ENCODE measurements around the gene INO80D.
"Not testable (repeated sequence)": the region's sequence is repeated elsewhere in the genome, so short reads cannot be mapped to it uniquely, and the experiment has no call there.

The INO80D gene

DNA sequence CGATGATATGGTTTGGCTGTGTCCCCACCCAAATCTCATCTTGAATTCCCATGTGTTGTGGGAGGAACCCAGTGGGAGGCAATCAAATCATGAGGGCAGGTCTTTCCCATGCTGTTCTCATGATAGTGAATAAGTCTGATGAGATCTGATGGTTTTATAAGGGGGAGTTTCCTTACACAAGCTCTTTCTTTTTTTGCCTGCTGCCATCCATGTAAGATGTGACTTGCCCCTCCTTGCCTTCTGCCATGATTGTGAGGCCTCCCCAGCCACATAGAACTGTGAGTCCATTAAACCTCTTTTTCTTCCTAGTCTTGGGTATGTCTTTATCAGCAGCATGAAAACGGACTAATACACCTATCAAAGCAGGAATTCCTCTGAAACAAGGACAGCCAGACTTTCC lies 107.2 kb downstream of the INO80D start:
- DNase-seq (ENCODE audit: low read depth) = not testable (repeated sequence)

DNA sequence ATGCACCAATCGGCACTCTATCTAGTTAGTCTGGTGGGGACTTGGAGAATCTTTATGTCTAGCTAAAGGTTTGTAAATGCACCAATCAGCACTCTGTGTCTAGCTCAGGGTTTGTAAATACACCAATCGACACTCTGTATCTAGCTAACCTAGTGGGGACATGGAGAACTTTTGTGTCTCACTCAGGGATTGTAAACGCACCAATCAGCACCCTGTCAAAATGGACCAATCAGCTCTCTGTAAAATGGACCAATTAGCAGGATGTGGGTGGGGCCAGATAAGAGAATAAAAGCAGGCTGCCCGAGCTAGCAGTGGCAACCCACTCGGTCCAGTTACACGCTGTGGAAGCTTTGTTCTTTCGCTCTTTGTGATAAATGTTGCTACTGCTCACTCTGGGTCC lies 108.3 kb downstream of the INO80D start:
- not testable (repeated sequence) for DNase-seq (ENCODE audit: low read depth)

DNA sequence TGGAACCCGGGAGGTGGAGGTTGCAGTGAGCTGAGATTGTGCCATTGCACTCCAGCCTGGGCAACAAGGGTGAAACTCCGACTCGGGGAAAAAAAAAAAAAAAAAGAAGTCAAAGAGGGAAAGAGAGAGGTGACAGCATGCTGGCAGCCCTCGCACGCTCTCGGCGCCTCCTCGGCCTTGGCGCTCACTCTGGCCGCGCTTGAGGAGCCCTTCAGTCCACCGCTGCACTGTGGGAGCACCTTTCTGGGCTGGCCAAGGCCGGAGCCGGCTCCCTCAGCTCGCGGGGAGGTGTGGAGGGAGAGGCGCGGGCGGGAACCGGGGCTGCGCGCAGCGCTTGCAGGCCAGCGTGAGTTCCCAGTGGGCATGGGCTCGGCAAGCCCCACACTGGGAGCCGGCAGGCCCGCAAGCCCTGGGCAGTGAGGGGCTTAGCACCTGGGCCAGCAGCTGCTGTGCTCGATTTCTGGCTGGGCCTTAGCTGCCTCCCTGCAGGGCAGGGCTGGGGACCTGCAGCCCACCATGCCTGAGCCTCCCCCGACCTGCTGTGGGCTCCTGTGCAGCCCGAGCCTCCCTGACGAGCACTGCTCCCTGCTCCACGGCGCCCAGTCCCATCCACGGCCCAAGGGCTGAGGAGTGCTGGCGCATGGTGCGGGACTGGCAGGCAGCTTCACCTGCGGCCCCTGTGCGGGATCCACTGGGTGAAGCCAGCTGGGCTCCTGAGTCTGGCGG lies 108.9 kb downstream of the INO80D start:
- DNase-seq (ENCODE audit: low read depth) = not testable (repeated sequence)

DNA sequence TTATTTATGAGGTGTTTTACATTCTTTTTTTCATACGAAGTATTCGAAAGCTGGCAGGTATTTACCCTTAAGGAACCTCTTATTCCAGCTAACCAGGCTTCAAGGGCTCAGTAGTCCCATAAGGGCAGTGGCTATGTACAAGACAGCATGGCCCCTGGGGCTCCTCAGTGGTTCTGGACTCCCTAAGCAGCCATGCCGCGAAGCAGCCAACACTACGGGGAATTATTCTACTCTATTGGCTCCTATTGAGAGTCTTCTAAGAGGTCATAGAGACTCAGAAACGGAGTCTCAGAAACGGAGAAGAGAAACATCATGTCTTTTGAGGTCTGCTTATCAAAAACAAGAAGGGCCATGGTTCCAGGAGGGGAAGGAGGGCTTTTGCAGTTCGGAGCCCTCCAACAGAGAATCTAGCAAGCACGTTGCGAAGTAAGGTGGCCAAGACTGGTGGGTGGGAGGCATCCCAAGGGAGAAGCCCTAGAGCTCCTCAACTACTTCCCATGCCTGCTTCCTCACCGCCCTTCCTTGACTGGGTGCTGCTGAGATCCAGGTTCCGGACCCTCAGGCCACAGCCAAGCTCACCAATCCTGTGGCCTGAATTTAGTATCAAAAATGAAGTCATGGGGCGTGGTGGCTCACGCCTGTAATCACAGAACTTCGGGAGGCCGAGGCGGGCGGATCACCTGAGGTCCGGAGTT lies 109.7 kb downstream of the INO80D start:
- DNase-seq (ENCODE audit: low read depth) = no peak

- no peak for DNase-seq (ENCODE audit: low read depth)
These were observed 110.7 kb downstream of the INO80D start for GRCh38 chr2:205975082-205975949.

GRCh38 chr2:205972113-205972512 lies 113.9 kb downstream of the INO80D start:
- DNase-seq (ENCODE audit: low read depth) = no peak

GRCh38 chr2:205970348-205970747 lies 115.6 kb downstream of the INO80D start:
- DNase-seq (ENCODE audit: low read depth) = no peak

- DNase-seq (ENCODE audit: low read depth) = no peak
These were observed 116.4 kb downstream of the INO80D start for GRCh38 chr2:205969584-205969983.

GRCh38 chr2:205967391-205968075 lies 118.4 kb downstream of the INO80D start:
- no peak for DNase-seq (ENCODE audit: low read depth)

DNA sequence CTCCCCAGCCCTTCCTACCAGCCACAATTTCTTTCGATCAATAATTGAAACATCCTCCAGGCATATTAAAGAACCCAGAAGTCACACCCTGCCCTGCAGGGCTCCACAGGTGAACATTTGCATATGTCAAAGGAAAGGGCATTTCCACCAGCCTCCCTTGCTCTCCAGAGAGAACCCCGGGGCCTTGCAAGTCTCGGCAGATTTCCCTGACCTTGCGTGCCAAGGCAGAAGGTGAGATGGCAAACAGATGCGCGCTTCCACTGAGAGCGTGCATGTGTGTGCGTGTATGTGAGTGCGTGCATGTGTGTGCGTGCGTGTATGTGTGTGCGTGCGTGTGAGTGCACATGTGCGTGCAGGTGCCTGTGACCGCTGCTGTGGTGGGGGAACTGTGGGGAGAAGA lies 120.3 kb downstream of the INO80D start:
- DNase-seq (ENCODE audit: low read depth) = no peak

- no peak for DNase-seq (ENCODE audit: low read depth)
These were observed 121.7 kb downstream of the INO80D start for GRCh38 chr2:205964111-205964761.

DNA sequence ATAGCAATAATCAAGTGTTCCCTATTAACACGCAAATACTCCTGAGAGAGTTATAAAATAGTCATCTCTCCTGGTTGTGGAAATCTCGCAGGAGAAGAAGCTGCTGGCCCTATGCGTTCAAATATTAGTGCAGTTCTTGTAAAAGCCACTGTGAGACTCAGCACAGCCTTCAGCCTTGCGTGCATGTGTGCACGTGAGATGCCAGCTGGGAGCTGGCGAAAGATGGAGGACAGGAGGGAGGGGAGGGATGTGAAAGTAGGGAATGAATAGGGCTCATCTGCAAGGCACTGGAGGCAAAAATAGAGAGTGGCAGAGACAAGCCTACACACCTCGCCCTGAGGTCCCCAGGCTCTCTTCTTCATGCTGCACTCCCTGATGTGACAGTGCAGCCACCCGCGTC lies 126.5 kb downstream of the INO80D start:
- no peak for DNase-seq (ENCODE audit: low read depth)

DNA sequence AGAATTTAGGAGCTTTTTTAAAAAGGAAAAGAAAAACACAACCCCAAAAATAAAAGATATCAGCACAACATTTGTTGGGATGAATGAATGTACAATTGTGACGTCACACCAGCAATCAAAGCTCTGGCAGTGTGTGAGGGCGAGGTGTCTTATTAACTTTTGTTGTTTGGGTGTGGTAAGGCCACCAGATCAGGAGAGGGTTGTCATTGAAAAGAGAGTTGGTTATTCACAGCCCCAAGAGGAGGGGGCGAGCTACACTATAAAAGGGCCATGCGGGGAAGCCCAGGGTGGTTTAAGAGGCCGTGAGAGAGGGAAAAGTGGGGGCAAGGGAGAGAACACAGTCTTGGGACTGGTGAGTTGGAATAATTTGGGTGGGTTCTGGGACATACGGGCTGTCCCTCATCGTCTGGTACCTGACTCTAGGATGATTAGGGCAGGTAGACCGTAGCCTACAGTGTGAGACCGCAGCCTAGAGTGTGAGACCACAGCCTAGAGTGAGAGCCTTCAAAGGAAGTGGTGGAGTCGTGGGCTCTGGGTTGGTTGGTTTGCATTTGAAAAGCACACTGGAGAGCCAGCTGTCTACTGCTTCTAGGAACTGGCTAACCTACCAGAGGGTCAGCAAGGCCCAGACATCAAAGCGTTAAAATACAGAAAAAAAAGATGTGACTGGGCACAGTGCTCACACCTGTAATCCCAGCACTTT lies 128.4 kb downstream of the INO80D start:
- no peak for DNase-seq (ENCODE audit: low read depth)

GRCh38 chr2:205954707-205955106 lies 131.3 kb downstream of the INO80D start:
- DNase-seq (ENCODE audit: low read depth) = no peak

- DNase-seq (ENCODE audit: low read depth) = no peak
These were observed 133.7 kb downstream of the INO80D start for GRCh38 chr2:205952282-205952681.

DNA sequence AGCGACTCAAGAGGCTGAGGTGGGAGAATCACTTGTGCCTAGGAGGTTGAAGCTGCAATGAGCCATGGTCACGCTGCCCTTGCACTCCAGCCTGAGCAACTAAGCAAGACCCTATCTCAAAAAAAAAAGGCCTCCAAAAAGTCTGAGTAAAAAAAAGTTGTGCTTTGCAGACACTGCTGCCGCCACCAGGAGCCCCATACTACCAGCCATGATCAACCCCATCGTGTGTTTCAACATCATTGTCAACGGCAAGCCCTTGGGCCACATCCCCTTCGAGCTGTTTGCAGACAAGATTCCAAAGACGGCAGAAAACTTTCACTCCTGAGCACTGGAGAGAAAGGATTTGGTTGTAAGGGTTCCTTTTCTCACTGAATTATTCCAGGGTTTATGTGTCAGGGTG lies 137.1 kb downstream of the INO80D start:
- DNase-seq (ENCODE audit: low read depth) = no peak

- no peak for DNase-seq (ENCODE audit: low read depth)
These were observed 137.5 kb downstream of the INO80D start for GRCh38 chr2:205948496-205948837.

DNA sequence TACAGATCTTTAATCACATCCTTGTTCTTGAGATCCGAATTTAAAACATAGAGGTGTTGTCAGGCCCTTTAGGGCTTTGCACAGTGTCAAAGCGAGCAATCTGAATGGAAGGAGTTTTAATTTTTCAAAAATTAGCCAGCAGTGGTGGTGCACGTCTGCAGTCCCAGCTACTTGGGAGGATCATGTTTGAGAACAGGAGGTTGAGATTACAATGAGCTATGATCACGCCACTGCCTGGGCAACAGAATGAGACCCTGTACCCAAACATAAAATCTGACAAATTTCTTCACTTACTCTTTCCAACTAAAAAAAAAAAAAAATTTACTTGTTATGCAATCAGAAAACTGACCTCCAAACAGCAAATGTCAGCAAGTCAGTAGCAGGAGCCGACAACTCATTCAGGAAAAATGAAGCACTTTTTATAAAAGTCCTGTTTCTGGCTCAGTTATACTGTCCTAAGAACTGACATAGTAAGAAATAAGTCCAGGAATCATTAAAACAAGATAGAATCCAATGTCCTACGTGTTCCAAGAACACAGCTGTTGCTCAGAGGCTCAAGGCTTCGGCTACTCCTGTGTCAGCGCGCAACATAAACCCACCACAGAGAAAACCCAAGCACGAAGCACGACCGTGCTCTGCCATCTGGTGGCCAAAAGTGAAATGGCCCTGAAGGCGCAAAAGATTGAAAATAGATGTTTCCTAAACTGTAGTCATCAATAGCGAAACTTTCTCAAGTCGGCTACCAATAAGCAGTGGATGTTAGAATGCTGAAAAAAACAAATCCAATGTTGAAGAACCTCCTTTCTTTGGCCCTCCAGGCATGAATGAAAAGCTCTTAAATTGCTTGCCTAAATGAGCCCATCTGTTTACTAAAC lies 138.1 kb downstream of the INO80D start:
- DNase-seq (ENCODE audit: low read depth) = peak; percentile 35

GRCh38 chr2:205946226-205946625 lies 139.7 kb downstream of the INO80D start:
- no peak for DNase-seq (ENCODE audit: low read depth)

Measured in stimulated activated CD8-positive, alpha-beta memory T cell treated with anti-CD3 and anti-CD28 coated beads, Interleukin-4, amount 100 ng/mL, for 24 hours (primary cell).